ENCODE data around the gene ARHGDIG. TPM values are rescaled to one million over a fixed set of nuclear protein-coding genes. Genes with fewer than 3 reads are reported as not detected.

The ARHGDIG gene
- total RNA-seq, 1 donor from 2014 or later = not detected

Other genes with a start within 250 kb of the ARHGDIG start
- gene POLR3K, start 227.0 kb upstream of the ARHGDIG start, total RNA-seq = not detected
- not detected for gene SNRNP25, start 226.8 kb upstream of the ARHGDIG start, total RNA-seq
- 146 TPM for gene RHBDF1, start 208.0 kb upstream of the ARHGDIG start, total RNA-seq
- gene MPG, start 202.4 kb upstream of the ARHGDIG start, total RNA-seq = 406 TPM
- gene NPRL3, start 141.9 kb upstream of the ARHGDIG start, total RNA-seq = 24.9 TPM
- gene HBZ, start 127.9 kb upstream of the ARHGDIG start, total RNA-seq = not detected
- not detected for gene HBM, start 114.6 kb upstream of the ARHGDIG start, total RNA-seq
- gene HBA2, start 107.7 kb upstream of the ARHGDIG start, total RNA-seq = 4,439 TPM
- gene HBA1, start 103.9 kb upstream of the ARHGDIG start, total RNA-seq = 585 TPM
- not detected for gene HBQ1, start 100.1 kb upstream of the ARHGDIG start, total RNA-seq
- gene LUC7L, start 51.1 kb upstream of the ARHGDIG start, total RNA-seq = 53.0 TPM
- gene FAM234A, start 45.8 kb upstream of the ARHGDIG start, total RNA-seq = 67.7 TPM
- gene RGS11, start 4.6 kb upstream of the ARHGDIG start, total RNA-seq = 32.6 TPM
- gene PDIA2, start 2.6 kb downstream of the ARHGDIG start, total RNA-seq = not detected
- gene AXIN1, start 72.1 kb downstream of the ARHGDIG start, total RNA-seq = 27.6 TPM
- 47.8 TPM for gene MRPL28, start 89.9 kb downstream of the ARHGDIG start, total RNA-seq
- 47.6 TPM for gene PGAP6, start 101.4 kb downstream of the ARHGDIG start, total RNA-seq
- gene NME4, start 116.6 kb downstream of the ARHGDIG start, total RNA-seq = 66.0 TPM
- gene DECR2, start 121.3 kb downstream of the ARHGDIG start, total RNA-seq = 44.0 TPM
- 47.0 TPM for gene RAB11FIP3, start 145.1 kb downstream of the ARHGDIG start, total RNA-seq
- 249 TPM for gene CAPN15, start 247.1 kb downstream of the ARHGDIG start, total RNA-seq